ENCODE results near the gene RUNX2. TPM values are rescaled to one million over a fixed set of nuclear protein-coding genes. Genes with fewer than 3 reads are reported as not detected.

The RUNX2 gene
- polyA plus RNA-seq, 4 donors: 2.8 to 3.8 (median 3.0) TPM

DNA sequence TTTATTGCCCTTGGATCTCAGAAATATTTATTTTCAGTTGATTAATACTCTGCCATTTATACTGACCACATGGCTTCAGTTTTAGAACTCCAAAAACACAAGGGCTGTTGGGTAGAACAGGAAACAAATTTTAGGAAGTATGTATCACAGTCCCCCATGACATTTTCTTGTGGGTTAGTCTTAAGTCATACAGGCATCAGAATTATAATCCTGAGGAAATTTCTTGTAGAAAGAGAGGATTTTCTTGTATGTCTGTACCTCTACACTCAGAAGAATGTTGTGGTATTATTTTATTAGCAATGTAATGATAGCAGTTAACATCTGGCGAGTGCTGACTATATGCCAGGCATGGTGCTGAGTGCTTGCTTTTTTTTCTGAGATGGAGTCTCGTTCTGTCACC, 384.7 kb downstream of the RUNX2 start:
- no peak for DNase-seq (ENCODE audit: low read depth in 4 of 4, low spot score in 2 of 4)

Other genes with a start within 250 kb of the RUNX2 start
- 10 to 100 TPM; 18.8 to 24.9 (median 22.4) TPM for gene SUPT3H, start 49.6 kb downstream of the RUNX2 start, polyA plus RNA-seq (ENCODE audit: insufficient read length in 4 of 4)

Measured in left renal cortex interstitium (tissue), 4 donors.